Osteocyte (in vitro differentiated cells): ENCODE data around the gene OR2C1. TPM values are rescaled to one million over a fixed set of nuclear protein-coding genes. Genes with fewer than 3 reads are reported as not detected.

Experiments
- DNase-seq: peaks from one replicate; pipeline ENCODE4 v3.0.0; 2021; ENCODE audit warnings: mixed read lengths; ENCODE audit not compliant: unreplicated experiment; ENCODE audit errors: extremely low spot score
- H3K27ac Mint-ChIP-seq: one replicate; pipeline ENCODE4 v1.8.0; 2021; ENCODE audit warnings: mild to moderate bottlenecking, mixed read lengths; ENCODE audit not compliant: unreplicated experiment
- H3K27me3 Mint-ChIP-seq: one replicate; pipeline ENCODE4 v1.8.0; 2021; ENCODE audit warnings: mixed read lengths; ENCODE audit not compliant: unreplicated experiment
- H3K36me3 Mint-ChIP-seq: one replicate; pipeline ENCODE4 v1.8.0; 2021; ENCODE audit warnings: mixed read lengths; ENCODE audit not compliant: unreplicated experiment
- H3K4me1 Mint-ChIP-seq: one replicate; pipeline ENCODE4 v1.8.0; 2021; ENCODE audit warnings: mixed read lengths; ENCODE audit not compliant: unreplicated experiment
- H3K4me3 Mint-ChIP-seq: one replicate; pipeline ENCODE4 v1.8.0; 2021; ENCODE audit warnings: mild to moderate bottlenecking, moderate library complexity, mixed read lengths; ENCODE audit not compliant: unreplicated experiment
- H3K9me3 Mint-ChIP-seq: one replicate; pipeline ENCODE4 v1.8.0; 2021; ENCODE audit warnings: mixed read lengths; ENCODE audit not compliant: unreplicated experiment
- CTCF ChIP-seq: fragments of 200-600 bp; sonication (generic); IDR thresholded peaks from 2 replicates; pipeline ENCODE4 v1.5.0; 2021; ENCODE audit warnings: antibody characterized with exemption, mild to moderate bottlenecking, moderate library complexity
- total RNA-seq: library from RNA; stranded (reverse); gene quantifications from 2 replicates; pipeline ENCODE4 v1.2.1, GENCODE V29; 2021

Gene OR2C1
- total RNA-seq, 1 donor from 2014 or later: not detected

- Mint-ChIP-seq H3K27me3 (peaks cover 7% of the 10 kb centered on the region), H3K9me3 (peaks cover 5% of the 10 kb centered on the region), H3K4me1 (no peaks in the 10 kb centered on the region), H3K4me3 (no peak overlapping the region), H3K36me3 (no peaks in the 10 kb centered on the region), H3K27ac (no peak overlapping the region)
- DNase-seq: no peak
- no peak for TF ChIP-seq CTCF
These were observed 8.1 kb downstream of the OR2C1 start for GRCh38 chr16:3363793-3364192.

DNA sequence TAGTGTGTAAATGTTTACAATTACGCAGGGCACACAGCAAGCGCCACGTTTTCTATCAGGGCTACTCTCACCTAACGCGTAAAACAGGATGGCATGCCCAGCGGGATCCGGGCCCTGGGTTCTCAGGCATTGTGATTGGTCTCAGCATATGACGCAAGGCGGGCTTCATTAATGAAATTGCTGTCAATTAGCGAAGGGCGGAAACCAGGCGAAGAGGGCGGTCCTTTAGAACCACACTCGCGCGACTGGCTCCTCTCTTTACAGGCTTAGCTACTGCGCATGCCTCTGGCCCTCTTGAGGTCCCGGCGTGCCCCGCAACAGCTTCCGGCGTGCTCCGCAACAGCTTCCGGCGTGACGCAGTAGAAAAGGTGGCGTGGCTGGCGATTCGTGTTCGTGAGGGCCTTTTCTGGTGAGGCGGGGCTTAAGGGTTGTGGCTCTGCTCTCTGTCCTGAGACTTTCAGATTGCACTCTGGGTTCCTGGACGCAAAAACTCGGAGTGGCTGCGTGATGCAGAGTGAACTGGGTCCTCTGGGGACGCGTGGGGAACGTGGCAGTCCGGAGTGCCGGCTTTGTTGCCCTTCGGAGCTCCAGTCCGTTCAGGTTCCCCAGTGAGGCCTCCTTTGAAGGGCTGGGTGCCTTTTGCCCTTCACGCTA lies 9.2 kb downstream of the OR2C1 start:
- Mint-ChIP-seq H3K4me3 (no peak overlapping the region), H3K9me3 (peaks cover 5% of the 10 kb centered on the region), H3K27ac (no peak overlapping the region), H3K4me1 (no peaks in the 10 kb centered on the region), H3K27me3 (peaks cover 7% of the 10 kb centered on the region), H3K36me3 (no peaks in the 10 kb centered on the region)
- TF ChIP-seq CTCF: no peak
- no peak for DNase-seq

DNA sequence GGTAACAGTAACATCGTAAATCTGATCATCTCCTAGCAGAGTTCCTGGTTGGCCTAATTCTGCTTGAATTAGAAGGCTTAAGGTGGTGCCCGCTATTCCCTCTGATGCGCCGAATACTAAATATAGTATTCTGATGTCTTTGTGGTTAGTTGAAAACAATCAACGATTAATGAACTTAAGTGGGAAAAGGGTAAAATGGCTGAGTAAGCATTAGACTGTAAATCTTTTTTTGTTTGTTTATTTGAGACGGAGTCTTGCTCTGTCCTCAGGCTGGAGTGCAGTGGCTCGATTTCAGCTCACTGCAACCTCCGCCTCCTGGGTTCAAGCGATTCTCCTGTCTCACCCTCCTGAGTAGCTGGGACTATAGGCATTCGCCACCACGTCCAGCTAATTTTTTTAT lies 13.4 kb downstream of the OR2C1 start:
- no peak for TF ChIP-seq CTCF
- no peak for DNase-seq
- no peaks in the 10 kb centered on the region for H3K9me3 Mint-ChIP-seq
- no peaks in the 10 kb centered on the region for H3K36me3 Mint-ChIP-seq
- no peak overlapping the region for H3K27ac Mint-ChIP-seq
- no peaks in the 10 kb centered on the region for H3K27me3 Mint-ChIP-seq
- no peaks in the 10 kb centered on the region for H3K4me1 Mint-ChIP-seq
- H3K4me3 Mint-ChIP-seq: no peak overlapping the region

DNA sequence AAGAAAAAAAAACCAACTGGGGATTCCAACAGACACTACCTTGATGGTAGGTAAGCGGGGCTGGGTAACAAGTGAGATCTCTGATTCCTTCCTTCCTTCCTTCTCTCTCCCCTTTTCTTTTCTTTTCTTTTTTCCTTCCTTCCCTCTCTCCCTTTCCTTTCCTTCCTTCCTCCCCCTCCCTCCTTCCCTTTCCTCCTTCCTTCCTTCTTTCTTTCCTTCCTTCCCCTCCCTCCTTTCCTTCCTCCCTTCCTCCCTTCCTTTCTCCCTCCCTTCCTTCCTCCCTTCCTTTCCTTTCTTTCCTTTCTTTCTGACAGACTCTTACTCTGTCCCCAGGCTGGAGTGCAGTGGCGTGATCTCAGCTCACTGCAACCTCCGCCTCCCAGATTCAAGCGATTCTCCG lies 20.0 kb downstream of the OR2C1 start:
- TF ChIP-seq CTCF: no peak
- Mint-ChIP-seq H3K4me1 (no peaks in the 10 kb centered on the region), H3K27ac (no peak overlapping the region), H3K9me3 (peaks cover 34% of the 10 kb centered on the region), H3K27me3 (no peaks in the 10 kb centered on the region), H3K36me3 (peaks cover 10% of the 10 kb centered on the region), H3K4me3 (no peak overlapping the region)
- DNase-seq: no peak

- Mint-ChIP-seq H3K4me3 (no peak overlapping the region), H3K9me3 (peaks cover 46% of the 10 kb centered on the region), H3K27me3 (no peaks in the 10 kb centered on the region), H3K4me1 (no peaks in the 10 kb centered on the region), H3K27ac (no peak overlapping the region), H3K36me3 (peaks cover 32% of the 10 kb centered on the region)
- DNase-seq: no peak
- TF ChIP-seq CTCF: no peak
These were observed 22.2 kb downstream of the OR2C1 start for GRCh38 chr16:3377917-3378316.
